Measurements from ENCODE around the gene FKBP1A.
"Not testable (repeated sequence)": the region's sequence is repeated elsewhere in the genome, so short reads cannot be mapped to it uniquely, and the experiment has no call there.

The FKBP1A gene

DNA sequence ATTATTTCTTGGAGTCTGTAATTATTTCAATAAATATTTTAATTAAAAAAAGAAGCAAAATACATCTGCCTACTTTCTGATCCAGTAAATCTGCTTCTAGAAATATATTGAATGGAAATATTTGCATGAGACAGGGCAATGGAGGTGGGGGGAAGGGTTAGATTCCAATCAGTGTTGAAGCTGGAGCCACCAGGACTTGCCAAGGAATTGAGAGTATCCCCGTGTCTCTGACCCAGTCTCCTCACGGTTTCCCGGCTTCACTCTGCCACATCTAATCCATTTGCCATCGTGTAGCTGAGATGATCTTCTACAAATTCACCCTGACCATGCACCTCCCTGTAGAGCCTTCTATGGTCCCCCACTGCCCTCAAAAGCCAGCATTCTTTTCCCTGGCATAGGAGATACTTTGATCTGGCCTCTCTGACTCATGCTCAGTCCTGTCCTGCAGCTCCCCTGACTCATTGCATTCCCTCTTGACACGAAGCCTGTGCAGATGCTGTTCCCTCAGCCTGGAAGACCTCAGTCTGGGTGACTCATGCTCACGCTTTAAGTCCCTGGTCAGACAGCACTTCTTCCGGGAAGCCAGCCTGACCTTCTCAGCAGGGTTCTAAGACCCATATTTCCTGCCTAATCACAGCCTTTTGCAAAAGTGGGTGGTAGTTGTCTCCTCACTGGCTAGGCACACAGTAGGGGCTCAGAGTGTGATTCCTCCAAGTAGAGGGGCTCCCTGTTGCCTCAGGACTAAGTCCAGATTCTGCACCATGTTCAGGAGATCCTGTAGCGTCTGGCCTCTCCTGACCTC, 23.0 kb upstream of the FKBP1A start:
- no peak for DNase-seq

DNA sequence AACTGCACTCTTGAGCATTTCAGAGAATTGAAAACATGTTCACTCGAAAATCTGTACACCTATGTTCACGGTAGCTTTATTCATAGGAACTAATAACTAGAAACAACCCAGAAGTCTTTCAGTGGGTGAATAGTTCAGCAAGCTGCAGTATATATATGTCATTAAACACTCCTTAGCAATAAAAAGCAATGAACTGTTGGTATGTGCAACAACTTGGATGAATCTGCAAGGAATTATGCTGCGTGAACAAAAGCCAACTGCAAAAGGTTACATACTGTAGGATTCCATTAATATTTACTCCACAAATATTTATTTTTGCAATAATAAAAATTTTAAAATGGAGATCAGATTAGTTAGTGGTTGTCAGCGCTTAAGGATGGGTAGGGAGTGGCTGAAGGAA, 22.1 kb upstream of the FKBP1A start:
- DNase-seq, result no peak

DNA sequence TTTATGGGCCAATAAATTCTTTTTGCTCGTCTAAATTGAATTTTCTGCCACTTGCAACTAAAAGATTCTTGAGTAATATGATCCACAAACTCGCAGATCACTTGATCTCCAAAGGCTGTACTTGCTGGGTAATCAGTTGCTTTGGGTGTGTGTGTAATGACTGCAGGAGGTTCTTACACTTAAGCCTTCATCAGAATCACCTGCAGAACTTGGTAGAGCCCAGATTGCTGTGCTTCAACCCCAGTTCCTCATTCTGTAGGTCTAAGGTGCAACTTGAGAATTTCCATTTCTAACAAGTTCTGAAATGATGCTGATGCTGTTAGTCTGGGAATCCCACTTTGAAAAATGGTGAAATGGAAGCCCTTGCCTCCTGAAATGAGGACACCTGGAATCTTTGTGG, 12.9 kb upstream of the FKBP1A start:
- DNase-seq, result no peak

DNA sequence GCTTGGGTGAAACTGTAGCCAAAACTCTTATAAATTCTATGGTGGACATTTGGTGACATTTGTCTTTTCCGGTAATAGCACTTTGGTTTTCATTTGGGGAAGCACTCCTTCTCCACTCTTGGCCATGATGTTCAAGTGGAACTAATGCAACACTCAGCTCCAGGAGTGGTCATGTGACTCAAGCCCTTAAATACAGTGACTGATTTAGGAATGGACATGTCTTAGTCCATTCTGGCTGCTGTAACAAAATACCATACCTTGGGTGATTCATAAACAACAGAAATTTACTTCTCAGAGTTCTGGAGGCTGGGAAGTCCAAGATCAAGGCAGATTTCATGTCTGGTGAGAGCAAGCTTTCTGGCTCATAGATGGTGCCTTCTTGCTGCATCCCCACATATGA, 10.8 kb upstream of the FKBP1A start:
- no peak for DNase-seq

DNA sequence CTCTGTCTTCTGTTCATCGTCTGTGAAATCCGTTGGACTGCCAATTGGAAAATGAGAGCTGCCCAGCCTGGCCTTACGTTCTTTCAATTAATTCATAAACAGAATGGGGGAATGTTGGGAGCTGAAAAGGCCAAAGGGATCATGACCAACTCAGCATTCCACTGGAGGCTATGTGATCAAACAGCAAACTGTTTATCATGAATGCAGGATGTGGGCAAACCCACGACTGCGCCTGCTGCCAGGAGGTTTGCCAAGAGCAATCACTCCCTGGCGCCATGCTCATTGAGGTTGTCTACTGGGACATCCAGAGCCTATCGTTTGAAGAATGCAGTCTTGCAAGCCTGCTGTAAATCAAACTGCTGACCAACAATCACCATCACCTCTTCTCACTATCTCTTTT, 9.3 kb upstream of the FKBP1A start:
- no peak for DNase-seq

DNA sequence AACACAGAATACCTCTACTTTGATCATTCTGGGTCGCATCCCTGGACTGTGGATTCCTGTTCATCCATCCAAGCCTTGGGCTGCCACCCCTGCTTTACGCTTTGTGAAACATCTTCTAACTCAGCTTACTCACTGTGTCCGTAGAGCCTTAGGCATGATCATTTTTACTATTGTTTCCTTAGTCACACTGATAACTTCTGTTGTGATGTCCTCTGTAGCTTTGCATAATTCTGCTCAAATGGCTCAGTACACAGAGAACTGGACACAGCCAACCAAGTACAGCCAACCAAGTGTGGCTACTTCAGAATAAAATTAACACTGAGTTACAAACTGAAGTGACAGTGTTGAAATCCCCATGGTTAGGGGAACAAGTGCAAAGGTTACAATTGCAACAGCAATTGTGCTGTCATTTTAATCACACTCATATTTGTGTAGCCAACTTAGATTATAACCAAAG, 8.6 kb upstream of the FKBP1A start:
- DNase-seq, result no peak

DNA sequence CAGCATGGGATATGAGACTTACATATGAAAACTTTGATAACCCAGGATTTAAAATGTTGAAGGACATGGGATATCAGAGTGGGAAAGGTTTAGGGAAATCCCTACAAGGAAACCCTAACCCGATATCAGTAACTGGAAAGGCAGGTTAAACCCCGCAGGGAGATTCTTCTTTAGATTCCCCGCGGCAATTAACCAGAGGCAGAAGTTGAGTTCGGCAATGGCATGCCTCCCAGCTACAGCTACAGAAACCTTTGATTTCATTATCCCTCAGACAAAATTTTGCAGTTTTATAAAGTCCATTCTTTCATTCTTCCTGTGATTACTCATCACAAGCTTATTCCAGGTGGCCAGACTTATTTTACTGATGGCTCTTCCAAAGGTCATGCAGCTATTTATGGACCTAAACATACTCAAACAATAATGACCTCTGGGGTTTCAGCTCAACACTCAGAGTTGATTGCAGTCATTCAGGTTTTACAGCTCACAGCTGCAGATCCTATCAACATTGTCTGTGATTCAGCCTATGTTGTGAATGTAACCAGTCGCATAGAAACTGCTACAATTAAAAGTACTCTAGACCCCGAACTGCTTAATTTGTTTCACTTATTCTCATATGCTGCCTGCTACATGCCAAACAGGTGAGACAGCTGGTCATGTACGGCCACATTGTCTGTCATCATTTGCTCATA, 7.0 kb upstream of the FKBP1A start:
- not testable (repeated sequence) for DNase-seq

DNA sequence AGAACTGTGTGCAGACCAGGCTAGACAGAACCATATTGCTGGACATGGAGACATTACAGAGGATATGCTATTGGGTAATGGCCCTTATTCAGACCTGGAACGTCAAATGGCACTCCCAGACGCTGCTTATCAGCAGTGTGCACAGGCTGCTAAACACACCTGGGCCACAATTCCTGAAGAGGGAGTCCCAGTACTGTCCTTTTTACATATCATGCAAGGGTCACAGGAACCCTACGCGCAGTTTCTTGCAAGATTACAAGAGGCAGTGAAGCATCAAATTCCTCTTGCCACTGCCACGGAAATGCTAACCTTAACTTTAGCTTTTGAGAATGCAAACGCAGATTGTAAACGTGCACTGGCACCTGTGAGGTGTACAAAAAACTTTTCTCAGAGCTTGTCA, 5.3 kb upstream of the FKBP1A start:
- not testable (repeated sequence) for DNase-seq

DNA sequence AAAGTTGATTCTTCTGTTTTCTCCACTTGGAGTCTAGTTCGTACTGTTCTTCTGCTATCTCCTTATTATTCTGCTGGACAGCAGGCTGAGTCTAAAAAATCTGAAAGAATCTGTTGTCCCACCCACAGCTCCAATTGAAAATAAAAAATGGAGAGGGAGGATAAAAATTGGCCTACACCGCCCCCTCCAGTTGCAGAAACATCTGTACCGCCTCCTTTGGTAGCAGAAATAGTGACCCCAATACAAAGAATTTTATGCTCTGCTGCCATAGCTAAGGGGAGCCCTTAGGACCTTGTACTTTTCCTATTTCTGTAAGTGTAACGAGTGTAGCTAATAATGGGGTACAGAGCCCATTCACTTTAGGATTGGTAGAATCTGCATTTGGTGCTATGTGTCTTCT, 4.9 kb upstream of the FKBP1A start:
- DNase-seq, result no peak

DNA sequence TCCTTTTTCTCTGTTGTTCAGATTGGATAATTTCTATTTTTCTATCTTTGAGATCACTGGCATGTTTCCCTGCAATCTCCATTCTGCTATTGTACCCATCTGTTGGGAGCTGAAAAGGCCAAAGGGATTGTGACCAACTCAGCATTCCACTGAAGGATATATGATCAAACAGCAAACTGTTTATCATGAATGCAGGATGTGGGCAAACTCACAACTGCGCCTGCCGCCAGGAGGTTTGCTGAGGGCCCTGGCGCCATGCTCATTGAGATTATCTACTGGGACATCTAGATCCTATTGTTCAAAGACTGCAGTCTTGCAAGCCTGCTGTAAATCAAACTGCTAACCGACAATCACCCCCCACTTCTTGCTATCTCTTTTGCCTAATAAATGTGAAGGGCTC, 3.8 kb upstream of the FKBP1A start:
- DNase-seq, result no peak

DNA sequence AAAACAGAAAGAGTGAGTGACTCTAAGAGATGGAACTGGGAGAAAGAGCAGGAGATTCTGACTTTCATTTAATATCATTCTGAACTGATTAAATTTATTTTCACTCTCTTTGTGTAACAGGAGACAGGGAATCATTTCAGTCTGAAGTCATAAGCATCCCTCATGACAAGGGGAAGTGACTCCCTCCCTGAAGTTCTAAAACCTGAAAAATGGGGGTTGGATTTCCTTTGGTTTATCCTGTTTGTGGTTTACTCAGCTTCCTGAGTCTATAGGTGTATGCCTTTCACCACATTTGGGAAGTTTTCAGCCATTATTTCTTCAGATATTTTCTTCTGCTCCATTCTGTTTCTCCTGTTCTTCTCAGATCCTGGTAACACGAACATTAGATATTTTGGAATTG, 3.4 kb upstream of the FKBP1A start:
- no peak for DNase-seq

DNA sequence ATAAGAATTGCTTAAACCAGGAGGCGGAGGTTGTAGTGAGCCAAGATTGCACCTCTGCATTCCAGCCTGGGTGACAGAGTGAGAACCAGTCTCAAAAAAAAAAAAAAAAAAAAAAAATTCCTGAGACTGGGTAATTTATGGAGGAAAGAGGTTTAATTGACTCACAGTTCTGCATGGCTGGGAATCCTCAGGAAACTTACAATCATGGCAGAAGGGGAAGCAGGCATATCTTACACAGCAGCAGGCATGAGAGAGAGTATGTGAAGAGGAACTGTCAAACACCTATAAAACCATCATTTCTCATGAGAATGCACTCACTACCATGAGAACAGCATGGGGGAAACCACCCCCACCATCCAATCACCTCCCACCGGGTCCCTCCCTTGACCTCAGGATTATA, 1.8 kb upstream of the FKBP1A start:
- DNase-seq, result no peak

DNA sequence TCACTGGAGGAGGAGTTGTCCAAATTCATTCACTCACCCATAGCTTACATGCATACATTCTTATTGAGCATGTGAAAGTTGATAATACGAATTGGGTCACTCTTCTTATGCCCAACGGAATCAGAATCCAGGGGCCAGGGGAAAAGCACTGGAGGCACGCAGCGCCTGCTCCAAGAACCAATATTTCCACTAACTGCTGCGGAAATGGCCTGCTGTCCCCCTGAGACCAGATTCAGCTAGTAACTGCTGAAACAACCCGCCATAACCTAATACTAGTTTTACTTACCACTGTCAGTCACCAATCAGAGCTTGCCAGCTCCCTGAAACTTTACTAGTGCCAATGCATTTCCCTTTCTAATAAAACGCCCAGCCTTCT, 641 bp upstream of the FKBP1A start:
- no peak for DNase-seq

DNA sequence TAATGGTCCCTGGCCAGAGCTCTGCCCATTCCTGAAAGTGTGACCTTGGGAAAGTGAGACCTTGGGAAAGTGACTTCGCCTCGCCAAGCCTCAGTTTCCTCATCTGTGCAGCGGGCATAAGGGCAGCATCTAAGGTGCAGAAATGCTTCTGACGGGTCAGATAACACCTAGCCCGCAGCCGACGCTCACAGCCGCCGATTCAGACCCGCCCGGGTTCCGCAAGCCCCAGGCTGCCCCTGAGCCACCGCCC, 486 bp downstream of the FKBP1A start:
- no peak for DNase-seq

DNA sequence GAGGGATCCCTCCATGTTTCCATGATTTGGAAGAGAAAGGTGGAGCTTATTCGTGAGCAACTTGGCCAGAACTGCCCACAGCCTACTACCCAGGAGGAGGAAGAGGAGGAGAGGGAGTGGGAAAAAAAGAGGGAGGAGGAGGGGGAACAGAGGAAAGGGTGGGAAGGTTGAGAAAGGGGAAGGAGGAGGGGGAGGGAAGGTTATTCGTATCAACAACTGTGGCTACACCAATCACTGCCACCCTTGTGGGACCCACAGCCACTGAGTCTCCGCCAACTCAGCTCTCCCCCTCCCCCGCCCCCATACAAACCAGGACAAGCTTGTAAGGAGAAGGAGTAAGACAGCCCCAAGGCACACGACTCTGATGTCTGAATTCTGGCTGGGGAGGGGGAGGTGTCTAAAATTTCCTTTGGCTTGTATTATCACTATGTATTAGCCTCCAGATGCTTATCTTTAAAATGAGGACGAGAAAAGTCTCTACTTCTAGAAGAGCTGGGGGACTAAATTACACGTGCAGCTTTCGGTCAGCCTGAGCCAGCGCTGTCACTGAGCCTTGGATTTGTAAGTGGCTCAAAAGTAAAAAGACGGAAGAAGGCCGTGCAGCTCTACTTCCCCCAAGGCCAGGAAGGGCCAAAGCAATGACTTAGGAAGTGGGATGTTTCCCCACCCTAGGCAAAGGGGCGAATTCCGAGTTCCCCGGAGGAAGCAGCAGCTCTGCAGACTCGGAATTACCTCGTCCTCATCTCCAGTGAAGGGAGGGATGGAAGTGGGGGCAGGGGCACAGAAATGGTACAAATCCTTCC, 1.0 kb downstream of the FKBP1A start:
- DNase-seq, result no peak

DNA sequence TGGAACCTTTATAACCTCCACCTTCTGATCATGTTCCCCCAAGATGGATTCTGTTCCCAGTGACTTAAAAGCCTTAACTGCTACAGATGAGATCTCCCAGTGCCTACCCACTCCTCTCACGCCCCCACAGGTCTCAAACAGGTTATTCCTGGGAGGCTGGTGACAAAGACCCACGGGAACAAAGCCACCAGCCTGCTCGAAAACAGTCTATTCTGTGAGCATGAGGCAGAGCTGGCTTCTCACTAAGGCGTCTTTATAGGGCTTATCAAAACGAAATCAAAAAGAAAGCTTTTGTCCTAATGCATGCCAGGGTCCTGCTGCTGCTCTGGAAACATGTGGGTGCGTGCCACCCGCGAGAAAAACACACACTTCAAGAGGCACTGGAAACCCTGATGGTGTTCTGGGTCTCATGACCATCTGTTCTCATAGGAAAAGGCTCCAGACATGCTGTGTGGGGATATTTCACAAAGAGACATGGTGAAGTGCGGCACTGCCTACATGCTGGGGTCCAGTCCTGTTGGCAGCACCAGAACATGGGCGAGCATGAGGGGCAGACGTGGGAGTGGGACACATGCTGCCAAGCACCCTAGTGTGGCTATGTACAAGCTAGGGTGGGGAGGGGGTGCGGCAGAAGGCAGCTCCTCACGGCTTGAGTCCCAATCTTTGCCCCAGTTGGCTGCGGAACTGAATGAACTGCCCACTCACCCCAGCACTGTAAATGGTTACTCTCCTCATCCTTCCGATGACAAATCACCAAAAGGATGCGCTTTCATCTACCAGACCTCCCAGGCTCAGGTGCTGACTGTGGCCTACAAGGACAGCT, 2.1 kb downstream of the FKBP1A start:
- no peak for DNase-seq

DNA sequence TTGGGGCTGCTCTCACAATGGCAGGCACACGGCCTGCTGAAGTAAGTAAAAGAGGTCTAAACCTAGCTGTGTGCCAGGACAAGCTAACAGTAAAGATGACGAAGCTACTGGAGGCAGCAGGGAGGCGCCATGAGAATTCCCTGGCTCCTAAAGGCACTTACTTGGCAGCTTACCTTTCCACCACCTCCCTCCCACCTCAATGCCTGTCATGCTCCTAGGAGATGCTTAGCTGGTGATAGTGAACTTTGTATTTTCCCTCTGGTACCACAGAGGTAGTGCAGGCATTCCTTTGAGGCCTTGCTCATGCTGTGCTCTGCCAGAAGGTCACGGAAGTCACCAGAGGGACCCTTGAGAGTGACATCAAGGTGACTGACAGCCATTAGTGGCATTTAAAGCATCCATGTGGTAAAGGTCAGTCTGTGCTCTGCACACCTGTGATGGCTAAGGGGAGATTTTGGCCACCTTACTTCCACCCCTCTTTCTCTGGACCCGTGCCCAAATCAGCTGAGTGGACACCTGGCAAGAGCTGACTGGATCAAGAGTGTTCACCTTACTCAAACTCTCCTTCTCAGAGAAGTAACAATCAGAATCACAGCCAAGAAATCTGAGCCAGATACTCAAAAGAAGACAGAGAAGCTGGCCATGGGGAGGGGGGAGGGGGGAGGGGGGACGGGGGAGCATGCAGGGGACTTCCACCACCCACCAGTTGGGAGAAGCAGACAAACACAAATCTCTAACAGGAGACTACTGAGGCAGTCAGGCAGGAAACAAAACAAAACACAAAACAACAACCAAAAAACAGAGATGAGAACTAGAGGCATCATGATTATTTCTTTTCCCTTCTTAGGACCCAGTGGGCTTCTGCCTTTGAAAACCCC, 2.9 kb downstream of the FKBP1A start:
- no peak for DNase-seq

DNA sequence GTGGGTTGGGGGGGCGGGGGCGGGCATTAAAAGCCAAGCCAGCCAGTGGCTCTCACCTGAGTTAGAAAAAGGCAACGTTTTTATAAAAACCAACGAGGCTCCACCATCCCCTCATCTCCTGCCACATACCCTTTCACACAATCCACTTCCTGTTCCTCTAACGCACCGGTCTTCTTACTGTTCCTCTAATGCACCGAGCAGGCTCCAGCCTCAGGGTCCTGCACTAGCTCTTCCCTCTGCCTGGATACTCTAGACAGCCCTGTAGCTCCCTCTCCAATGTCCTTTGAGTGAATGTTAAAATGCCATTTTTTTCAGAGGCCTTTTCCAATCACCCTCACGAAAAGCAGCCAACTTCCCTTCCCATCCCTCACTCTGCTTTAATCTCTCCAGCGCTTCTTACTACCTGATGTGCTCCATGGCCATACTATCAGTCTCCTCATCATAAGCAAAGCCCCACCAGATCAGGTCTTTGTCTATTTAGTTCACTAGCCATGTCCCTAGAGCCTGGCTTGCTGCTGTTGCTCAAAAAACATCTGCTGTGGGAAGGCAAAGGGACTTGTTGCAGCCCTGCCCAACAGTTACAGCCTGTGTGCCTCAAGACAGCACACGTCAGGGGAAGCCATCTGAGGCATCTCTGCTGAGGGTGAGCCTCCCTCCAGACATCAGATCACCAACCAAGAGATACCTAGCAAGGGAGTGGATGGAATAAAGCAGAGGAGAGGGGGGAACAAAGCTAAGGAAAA, 3.9 kb downstream of the FKBP1A start:
- DNase-seq, result no peak

DNA sequence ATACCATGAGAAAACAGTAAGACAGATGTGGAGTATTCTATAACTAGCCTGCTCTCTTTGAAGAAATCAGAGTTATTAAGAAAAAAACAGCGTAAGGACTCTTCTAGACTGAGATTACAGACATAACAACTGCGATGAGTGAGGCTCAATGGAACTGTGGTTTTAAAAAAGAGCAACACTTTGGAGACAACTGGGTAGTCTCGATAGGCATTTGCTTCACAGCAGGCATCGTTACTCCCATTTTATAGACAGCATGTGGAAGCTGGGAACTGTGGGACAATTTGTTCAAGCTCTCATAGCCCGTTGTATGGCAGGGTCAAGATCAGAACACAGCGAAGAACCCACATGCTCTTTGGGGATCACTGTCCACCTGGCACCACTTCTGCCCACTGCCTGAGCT, 4.6 kb downstream of the FKBP1A start:
- no peak for DNase-seq

DNA sequence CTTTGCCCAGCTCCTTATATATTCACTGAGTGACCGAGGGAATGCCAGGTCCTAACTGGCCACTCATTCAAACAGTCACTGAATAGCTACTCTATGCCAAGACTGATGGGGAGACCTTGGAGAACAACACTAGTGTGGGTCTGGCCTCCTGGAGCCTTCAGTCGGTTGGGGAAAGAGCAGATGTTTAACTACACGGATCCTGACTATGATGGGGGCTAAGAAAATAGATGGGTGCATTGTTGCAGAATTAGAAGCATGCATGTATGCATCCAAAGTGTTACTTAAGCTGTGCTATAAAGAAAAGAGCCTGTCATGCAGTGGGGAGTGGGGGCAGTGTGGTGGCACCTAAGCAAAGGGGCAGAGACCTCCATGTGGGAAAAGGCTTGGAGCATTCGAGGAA, 6.5 kb downstream of the FKBP1A start:
- DNase-seq, result no peak

DNA sequence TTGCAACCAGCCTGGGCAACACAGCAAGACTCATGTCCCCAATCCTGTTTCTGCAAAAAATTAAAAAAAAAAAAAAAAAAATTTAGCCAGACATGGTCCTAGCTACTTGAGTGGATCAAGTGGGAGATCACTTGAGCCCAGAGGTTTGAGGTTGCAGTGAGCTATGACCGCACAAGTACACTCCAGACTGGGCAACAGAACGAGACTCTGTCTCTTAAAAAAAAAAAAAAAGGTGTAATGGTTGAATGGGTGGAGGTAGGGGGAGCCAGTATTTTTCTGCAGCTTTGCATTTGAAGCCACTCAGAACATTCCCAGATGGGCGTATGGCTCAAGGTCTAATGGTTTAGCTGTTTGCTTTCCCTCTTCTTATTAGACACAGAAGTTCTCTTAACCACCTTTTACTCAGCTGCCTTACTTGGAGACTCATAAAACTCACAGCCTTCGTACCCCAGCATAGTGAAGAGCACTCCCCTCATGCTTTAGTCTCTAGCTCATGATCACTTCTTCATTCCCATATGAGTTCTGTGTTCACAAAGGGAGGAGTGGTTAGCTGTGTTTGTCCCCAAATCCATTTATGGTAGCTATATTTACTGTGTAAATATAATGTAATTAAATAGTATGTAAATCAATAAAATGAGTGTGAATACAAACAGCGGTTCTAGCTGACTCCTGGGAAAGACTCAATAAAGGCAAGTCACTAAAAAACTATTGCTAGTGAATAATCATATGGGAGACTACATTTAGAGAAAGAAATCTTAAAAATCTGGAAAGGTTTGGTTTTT, 9.0 kb downstream of the FKBP1A start:
- DNase-seq, result peak; percentile 90
